Measurements from ENCODE around the gene CDC20B. TPM values are rescaled to one million over a fixed set of nuclear protein-coding genes. Genes with fewer than 3 reads are reported as not detected.

CDC20B gene
- total RNA-seq, 1 experiment from 2014 or later: 0.26 TPM

DNA sequence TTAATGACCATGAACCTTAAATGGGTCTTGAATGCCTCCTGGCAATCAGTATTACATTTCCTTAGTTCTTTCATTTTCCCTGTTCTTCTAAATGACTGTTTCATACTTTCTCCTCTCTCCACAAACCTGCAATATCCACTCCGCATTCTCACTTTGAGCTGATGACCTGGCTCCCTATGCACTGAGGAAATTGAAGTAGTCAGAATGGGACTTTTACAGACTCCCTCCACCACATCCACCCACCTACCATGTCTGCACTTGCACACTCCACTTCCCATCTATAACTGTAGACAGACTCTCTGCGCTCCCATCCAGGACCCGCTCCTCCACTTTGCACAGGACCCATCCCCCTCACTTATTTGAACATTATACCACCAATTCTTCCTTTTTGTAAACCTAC, 106.7 kb downstream of the CDC20B start:
- Histone ChIP-seq H3K56ac (ENCODE audit: insufficient read length, low read depth, low read length) (no peak overlapping the region), H3K9me3 (ENCODE audit: control insufficient read depth, low read depth, low read length) (no peaks in the 10 kb centered on the region), H3K4me2 (ENCODE audit: insufficient read depth, insufficient read length, low read length) (no peak overlapping the region), H3K4ac (ENCODE audit: low read depth, low read length) (no peak overlapping the region), H2BK5ac (ENCODE audit: insufficient read length, low read length) (no peak overlapping the region), H2BK20ac (ENCODE audit: low read depth, low read length, poor library complexity, severe bottlenecking) (no peak overlapping the region), H3K18ac (ENCODE audit: insufficient read length, low read depth, low read length) (no peak overlapping the region), H4K8ac (replicated peaks; ENCODE audit: insufficient read length, low read depth, low read length) (no peak overlapping the region), H3K14ac (ENCODE audit: insufficient read depth, low read length) (no peak overlapping the region), H2BK15ac (ENCODE audit: low read depth, low read length) (no peak overlapping the region), H3T11ph (ENCODE audit: low read length) (no peak overlapping the region), H2BK120ac (ENCODE audit: low read depth, low read length, poor library complexity, severe bottlenecking) (no peak overlapping the region), H3K4me1 (ENCODE audit: insufficient read depth, low read length) (no peaks in the 10 kb centered on the region), H3K79me2 (ENCODE audit: insufficient read depth, low read length) (no peaks in the 10 kb centered on the region), H3K23me2 (ENCODE audit: insufficient read length, low read depth, low read length, poor library complexity, severe bottlenecking) (no peaks in the 10 kb centered on the region), H3K27ac (ENCODE audit: insufficient read length, low read depth, low read length) (no peak overlapping the region), H4K5ac (ENCODE audit: insufficient read length, low read depth, low read length) (no peak overlapping the region), H2BK12ac (ENCODE audit: insufficient read length, low read depth, low read length) (no peak overlapping the region), H3K23ac (ENCODE audit: insufficient read length, low read depth, low read length) (no peak overlapping the region), H2AFZ (ENCODE audit: low read length) (no peak overlapping the region), H3K9ac (ENCODE audit: extremely low read depth, insufficient read length, low read length) (no peak overlapping the region), H3K27me3 (ENCODE audit: insufficient read depth, low read length) (no peaks in the 10 kb centered on the region), H3K79me1 (ENCODE audit: insufficient read depth, low read depth, low read length, poor library complexity, severe bottlenecking) (no peaks in the 10 kb centered on the region), H4K20me1 (ENCODE audit: control insufficient read depth, insufficient read depth, insufficient read length) (no peaks in the 10 kb centered on the region), H2AK5ac (ENCODE audit: insufficient read length, low read length) (no peak overlapping the region), H4K91ac (ENCODE audit: insufficient read length, low read depth, low read length) (no peak overlapping the region)
- no CpG with 5 or more reads among the region's 3 CpGs for WGBS (ENCODE audit: extremely low coverage, insufficient read length, low lambda C conversion rate)
- Mint-ChIP-seq H3K4me1 (peaks cover 0 to 2% of the 10 kb centered on the region in 2 experiments; a peak in 3 of 4 replicates), H3K36me3 (ENCODE audit: insufficient read depth in 1 of 3, low read depth in 3 of 3) (peaks cover 0 to 6% (median 5%) of the 10 kb centered on the region in 3 experiments; a peak in 3 of 7 replicates), H3K27me3 (ENCODE audit: low read depth) (no peaks in the 10 kb centered on the region; the same call in none of the 2 replicates), H3K4me3 (no peak overlapping the region), H3K27ac (no peak overlapping the region), H3K9me3 (peaks cover 0 to 11% of the 10 kb centered on the region in 2 experiments; a peak in 4 of 5 replicates)
- TF ChIP-seq, protein P1, sequence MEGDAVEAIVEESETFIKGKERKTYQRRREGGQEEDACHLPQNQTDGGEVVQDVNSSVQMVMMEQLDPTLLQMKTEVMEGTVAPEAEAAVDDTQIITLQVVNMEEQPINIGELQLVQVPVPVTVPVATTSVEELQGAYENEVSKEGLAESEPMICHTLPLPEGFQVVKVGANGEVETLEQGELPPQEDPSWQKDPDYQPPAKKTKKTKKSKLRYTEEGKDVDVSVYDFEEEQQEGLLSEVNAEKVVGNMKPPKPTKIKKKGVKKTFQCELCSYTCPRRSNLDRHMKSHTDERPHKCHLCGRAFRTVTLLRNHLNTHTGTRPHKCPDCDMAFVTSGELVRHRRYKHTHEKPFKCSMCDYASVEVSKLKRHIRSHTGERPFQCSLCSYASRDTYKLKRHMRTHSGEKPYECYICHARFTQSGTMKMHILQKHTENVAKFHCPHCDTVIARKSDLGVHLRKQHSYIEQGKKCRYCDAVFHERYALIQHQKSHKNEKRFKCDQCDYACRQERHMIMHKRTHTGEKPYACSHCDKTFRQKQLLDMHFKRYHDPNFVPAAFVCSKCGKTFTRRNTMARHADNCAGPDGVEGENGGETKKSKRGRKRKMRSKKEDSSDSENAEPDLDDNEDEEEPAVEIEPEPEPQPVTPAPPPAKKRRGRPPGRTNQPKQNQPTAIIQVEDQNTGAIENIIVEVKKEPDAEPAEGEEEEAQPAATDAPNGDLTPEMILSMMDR (conservative IDR thresholded peaks at IDR 0.05): no peak
- no peak for DNase-seq
